ENCODE measurements around the gene GSTM1. TPM values are rescaled to one million over a fixed set of nuclear protein-coding genes. Genes with fewer than 3 reads are reported as not detected.
A peak's percentile ranks its signal among the peaks of the same experiment; 100 is the strongest.

GSTM1 gene
- total RNA-seq, 1 donor from 2014 or later: not detected

- H3K4me3 ChIP-seq (ENCODE audit: low read depth, low read length): no peak overlapping the region
- no peak for TF ChIP-seq CTCF (conservative IDR thresholded peaks at IDR 0.05; ENCODE audit: low read depth, low read length)
- DNase-seq (ENCODE audit: low read depth): no peak
These were observed 39.2 kb downstream of the GSTM1 start for GRCh38 chr1:109726728-109727373.

GRCh38 chr1:109728870-109729269 is 41.3 kb downstream of the GSTM1 start:
- H3K4me3 ChIP-seq (ENCODE audit: low read depth, low read length): no peak overlapping the region
- no peak for TF ChIP-seq CTCF (conservative IDR thresholded peaks at IDR 0.05; ENCODE audit: low read depth, low read length)
- no peak for DNase-seq (ENCODE audit: low read depth)

GRCh38 chr1:109730666-109731065 is 43.0 kb downstream of the GSTM1 start:
- no peak for DNase-seq (ENCODE audit: low read depth)
- TF ChIP-seq CTCF (conservative IDR thresholded peaks at IDR 0.05; ENCODE audit: low read depth, low read length): no peak
- no peak overlapping the region for H3K4me3 ChIP-seq (ENCODE audit: low read depth, low read length)

- no peak for DNase-seq (ENCODE audit: low read depth)
- no peak overlapping the region for H3K4me3 ChIP-seq (ENCODE audit: low read depth, low read length)
- no peak for TF ChIP-seq CTCF (conservative IDR thresholded peaks at IDR 0.05; ENCODE audit: low read depth, low read length)
These were observed 44.8 kb downstream of the GSTM1 start for GRCh38 chr1:109732390-109732881.

GRCh38 chr1:109733236-109733870 is 45.7 kb downstream of the GSTM1 start:
- DNase-seq (ENCODE audit: low read depth): no peak
- no peak for TF ChIP-seq CTCF (conservative IDR thresholded peaks at IDR 0.05; ENCODE audit: low read depth, low read length)
- H3K4me3 ChIP-seq (ENCODE audit: low read depth, low read length): no peak overlapping the region

- DNase-seq (ENCODE audit: low read depth): no peak
- H3K4me3 ChIP-seq (ENCODE audit: low read depth, low read length): peak overlapping the region; percentile 61
- TF ChIP-seq CTCF (conservative IDR thresholded peaks at IDR 0.05; ENCODE audit: low read depth, low read length): no peak
These were observed 52.4 kb downstream of the GSTM1 start for GRCh38 chr1:109739738-109740614.
